Body of pancreas (tissue), 4 donors: ENCODE results near the gene SPAG9.

Experiments
- CTCF ChIP-seq, 7 experiments: fragments of 450-650 bp in 4 of 7; fragments of 200-600 bp in 3 of 7; sonication (generic) in 3 of 7; IDR thresholded peaks; one replicate each; pipeline ENCODE4 v1.5.1; 2016 to 2019; ENCODE audit warnings: antibody characterized with exemption in 7 of 7
- POLR2A ChIP-seq, 3 donors: fragments of 450-650 bp; IDR thresholded peaks; one replicate each; pipeline ENCODE4 v1.6.1; 2016; ENCODE audit warnings: antibody characterized with exemption in 3 of 3, mild to moderate bottlenecking in 2 of 3

- TF ChIP-seq POLR2A (IDR thresholded peaks at IDR 0.05) = no peak
- TF ChIP-seq CTCF (IDR thresholded peaks at IDR 0.05) = no peak
These were observed 40.9 kb upstream of the SPAG9 start for GRCh38 chr17:51161541-51161940.
